Measurements from ENCODE around the gene ZER1.
"Not testable (repeated sequence)": the region's sequence is repeated elsewhere in the genome, so short reads cannot be mapped to it uniquely, and the experiment has no call there.

The ZER1 gene

DNA sequence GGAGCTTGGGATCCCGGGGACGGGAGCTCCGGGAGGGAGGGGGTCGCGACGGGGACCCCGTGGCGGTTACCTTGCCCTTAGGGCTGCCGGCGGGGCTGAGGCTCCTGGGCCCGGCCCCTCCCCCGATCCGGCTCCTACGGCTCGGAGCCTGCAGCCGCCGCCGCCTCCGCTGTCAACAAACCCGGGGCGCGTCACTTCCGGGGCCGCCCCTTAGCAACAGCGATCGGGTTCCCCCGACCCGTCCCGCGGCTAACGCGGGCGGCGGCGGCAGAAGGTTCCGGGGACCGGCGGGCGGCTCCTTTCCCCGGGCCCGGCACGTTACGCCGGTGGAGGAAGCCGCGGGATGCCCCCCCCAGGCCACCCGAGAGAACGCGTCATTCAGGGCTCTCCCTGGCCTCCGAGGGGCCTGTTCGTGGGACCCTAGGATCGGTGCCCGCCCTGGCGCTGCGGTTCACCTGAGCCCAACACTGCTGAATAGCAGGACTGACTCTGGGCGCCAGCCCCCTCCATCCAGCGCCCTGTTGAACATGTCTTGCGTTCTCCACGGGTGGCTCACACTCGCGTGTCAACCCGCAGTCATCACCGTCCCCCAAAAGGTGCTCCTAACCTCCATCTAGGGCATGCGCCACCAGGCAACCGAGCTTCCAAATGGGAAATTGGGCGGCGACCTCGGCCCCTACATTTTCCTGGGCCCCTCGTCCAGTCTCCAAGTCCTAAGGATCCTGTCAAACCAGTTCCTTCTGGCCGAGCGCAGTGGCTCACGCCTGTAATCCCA is at the start of gene ZER1:
Gene ZER1, minus strand, starts transcription at position 183 of the 775 bp plus-strand sequence. CDS start 16,362 bp downstream, outside the sequence.
- peak; percentile 40 to 92 (median 81) for DNase-seq

DNA sequence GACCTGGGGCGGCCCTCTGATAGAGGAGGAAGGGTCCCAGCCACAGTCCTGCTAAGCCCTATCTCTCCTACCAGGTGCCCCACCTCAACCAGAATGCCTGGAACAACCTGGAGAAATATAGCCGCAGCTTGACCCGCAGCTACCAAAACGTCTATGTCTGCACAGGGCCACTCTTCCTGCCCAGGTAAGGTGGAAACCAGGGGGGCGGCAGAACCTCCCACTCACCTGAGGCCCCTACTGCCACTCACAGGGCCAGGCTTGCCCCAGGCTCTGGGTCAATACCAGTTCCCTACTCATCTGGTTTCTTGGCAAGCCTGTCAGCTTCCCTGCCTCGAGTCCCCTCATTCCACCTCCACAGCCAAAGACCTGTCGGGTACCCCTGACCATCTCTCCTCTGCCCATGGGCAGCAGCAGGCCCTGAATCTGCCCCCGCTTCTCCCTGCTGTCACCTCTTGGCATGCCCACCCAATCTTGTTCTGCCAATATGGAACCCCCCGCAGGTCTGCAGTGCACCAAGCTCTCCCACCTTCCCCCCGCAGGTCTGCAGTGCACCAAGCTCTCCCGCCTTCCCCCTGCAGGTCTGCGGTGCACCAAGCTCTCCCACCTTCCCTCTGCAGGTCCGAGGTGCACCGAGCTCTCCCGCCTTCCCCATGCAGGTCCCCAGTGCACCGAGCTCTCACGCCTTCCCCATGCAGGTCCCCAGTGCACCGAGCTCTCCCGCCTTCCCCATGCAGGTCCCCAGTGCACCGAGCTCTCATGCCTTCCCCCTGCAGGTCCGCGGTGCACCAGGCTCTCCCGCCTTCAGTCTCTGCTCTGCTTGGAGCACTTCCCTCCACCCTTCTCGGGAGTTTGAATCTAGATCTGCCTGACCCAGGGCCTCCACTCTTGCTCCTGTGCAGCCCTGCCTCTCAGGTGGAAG is 49.2 kb upstream of the ZER1 start:
- no peak for DNase-seq

DNA sequence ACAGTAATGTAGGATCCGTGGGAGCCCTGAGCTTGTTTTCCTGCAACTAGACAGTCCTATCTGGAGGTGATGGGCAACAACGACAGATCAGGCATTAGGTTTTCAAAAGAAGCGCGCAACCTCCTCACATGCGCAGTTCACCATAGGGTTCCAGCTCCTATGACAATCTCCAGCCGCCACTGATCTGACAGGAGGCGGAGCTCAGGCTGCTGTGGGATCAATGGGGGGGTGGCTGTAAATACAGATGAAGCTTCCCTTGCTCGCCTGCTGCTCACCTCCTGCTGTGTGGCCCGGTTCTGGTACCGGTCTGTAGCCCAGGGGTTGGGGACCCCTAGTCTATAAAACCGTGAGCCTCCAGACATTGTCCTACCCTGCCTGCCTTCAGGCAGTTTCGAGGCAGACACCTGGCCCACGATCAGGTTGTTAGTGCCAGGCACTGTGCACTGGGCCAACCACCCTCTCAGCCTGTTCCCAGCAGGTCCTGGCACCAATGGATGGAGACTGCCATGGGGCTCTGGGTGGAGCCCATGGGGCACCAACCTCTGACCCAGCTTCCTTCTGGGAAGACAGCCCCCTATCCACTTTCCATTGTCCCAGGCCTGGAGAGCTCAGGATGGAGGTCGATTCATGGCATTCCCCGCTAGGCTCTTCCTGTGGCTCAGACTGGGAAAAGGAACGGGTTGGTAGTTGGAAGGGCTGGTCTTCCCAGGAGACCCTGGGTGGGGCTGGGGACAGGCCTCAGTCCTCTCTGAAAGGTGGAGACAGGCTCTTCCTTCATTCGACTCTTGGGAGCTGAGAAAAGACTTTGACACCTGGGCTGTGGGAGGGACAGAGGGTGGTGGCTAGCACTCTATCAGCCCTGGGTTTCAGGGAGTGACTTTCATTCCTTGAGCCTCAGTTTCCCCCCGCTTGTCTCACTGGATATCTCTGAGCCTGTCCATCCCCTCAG is 48.3 kb upstream of the ZER1 start:
- DNase-seq: peak in 1 of 14 donors; percentile 55

DNA sequence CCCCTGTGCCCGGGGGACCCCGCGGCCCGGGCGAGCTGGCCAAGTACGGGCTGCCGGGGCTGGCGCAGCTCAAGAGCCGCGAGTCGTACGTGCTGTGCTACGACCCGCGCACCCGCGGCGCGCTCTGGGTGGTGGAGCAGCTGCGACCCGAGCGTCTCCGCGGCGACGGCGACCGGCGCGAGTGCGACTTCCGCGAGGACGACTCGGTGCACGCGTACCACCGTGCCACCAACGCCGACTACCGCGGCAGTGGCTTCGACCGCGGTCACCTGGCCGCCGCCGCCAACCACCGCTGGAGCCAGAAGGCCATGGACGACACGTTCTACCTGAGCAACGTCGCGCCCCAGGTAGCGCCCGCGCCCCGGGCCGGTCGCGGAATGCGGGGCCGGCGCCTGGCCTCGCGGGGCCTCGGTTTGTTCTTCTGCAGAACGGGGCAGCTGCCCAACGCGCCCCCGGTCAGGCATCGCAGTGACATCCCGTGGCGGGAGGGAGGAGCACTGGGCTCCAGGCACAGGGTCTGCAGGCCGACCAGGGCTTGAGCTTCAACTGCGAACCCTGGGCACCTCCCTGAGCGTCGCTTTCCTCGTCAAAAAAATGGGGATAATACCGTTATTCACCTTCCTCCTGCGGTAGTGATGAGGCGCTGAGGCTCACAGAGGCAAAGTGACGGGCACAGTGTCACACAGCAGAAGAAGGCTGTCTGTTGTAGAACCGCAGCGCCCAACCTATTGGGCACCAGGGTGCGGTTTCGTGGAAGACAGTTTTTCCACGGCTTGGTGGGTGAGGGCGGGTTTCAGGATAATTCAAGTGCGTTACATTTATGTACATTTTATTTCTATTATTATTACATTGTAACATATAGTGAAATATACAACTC is 47.4 kb upstream of the ZER1 start:
- peak in 3 of 14 donors; percentile 39 to 51 (median 40) for DNase-seq

DNA sequence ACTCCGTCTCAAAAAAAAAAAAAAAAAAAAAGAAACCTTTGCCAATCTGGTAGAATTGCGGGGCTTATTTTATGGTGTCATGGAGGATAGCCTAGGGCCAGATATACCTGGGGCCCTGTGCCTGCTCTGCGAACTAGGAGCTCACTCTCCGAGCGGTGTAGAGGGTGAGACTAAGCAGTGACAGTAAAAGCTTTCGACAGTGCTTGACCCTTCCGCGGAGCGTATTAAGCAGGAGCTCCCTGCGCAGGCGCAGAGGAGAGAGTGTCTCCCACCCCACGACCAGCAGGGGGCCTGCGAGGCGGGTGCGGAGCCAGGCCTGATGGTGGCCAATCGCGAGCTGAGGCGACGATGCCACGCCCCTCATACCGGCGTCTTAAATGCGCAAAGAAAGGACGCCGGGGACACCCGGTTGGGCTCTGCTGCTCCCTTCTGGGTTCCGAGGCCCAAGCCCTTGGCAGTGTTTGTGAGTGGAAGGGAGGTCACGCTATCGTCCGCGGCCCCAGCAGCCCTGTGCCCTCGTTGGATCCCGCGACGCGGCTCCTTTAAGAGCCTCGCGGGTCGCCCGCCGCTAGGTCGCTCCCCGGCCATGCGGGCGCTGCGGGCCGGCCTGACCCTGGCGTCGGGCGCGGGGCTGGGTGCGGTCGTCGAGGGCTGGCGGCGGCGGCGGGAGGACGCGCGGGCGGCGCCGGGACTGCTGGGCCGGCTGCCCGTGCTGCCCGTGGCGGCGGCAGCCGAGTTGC is 46.5 kb upstream of the ZER1 start, which contains the start of gene ENDOG:
Gene ENDOG, plus strand, starts transcription at position 402 of the 740 bp plus-strand sequence. Its CDS starts 185 bp downstream, at position 587.
- peak; percentile 76 to 97 (median 93) for DNase-seq

DNA sequence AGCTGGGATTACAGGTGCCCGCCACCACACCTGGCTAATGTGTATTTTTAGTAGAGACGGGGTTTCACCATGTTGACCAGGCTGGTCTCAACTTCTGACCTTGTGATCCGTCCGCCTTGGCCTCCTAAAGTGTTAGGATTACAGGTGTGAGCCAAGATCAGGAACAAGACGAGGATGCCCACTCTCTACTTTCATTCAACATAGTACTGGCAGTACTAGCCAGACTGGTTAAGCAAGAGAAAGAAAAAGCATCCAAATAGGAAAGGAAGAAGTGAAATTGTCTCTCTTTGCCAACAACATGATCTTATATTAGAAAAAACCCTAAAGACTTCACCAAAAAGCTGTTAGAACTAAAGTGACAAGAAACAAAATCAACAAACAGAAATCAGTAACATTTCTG is 39.1 kb upstream of the ZER1 start:
- DNase-seq: no peak

DNA sequence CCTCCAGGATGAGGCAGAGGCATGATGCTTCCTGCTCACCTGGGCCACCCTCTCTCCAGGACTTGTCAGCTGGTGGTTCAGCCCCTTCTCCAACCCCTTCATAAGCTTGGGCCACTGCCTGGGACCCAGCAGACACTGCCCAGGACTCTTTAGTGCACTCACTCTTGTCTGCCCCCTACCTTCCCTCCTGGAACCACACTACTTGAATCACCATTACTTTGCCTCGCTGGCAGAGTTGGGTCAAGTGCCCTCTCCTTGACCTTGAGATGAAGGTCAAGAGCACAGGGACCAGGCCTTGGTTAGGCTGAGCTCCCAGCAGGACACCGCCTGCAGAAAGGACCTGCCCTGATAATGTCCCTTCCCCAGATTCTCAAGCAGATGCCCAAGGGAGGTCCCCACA is 38.1 kb upstream of the ZER1 start:
- DNase-seq: no peak

DNA sequence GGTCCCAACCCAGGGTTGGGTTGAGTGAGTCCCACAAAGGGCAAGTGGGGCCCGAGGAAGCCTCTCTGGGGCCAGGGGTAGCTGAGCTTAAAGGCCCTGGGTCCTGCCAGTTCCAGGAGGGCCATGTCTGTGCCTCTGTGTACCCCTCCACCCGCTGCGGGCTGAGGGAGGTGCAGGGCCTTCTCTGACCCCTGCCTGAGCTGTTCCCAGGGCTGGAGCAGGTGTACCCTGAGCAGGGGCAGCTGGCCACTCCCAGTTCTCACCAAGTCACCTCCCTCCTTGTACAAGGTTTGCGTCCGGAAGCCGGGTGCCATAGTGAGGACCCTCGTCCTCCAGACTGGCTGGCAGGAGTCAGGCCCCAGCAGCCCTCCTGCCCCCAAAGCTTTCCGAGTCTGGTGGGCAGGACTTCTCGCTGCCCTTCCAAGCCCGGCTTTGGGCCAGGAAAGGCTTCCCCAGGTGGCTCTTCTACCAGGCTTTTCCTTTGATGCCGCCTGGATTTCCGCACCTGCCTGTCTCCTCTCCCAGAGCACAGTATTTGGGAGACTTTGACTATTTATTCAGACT is 37.4 kb upstream of the ZER1 start:
- no peak for DNase-seq

DNA sequence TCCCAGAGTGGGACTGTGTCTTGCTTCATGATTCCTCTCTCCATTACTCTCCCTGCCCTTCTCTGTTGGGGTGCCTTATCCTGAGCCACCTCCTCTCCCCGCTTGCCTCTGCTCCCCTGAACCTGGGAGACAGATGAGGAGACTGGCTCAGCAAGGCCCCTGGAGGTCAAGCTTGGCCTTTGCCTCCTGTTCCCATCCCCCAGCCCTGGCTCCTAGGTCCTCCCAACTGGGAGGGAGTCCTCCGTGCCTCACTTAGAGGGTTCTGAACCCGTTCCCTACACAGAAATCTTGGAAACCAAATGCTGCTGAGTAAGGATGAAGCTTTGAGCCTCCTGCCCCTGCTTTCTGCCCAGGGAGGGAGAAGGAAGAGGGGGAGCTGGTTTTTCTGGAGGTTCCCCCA is 36.8 kb upstream of the ZER1 start:
- no peak for DNase-seq

DNA sequence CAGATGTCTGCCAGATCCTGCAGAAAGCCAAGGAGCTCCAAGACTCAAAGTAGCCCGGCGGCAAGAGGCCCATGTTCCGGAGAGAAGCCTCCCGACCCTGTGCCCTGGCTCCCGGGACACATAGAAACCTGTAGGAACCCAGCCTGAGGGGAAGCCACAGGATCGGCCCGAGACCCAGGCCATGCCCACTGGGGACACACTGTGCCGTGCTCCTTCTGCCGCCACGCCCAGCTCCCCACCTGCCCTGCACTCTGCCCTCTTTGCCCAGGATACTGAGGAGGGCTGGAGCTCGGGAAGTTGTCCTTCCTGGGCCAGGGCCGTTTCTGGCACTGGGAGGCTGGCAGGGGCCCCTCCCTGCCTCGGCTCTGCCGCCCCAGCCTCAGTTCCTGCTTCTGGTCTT is 36.1 kb upstream of the ZER1 start:
- no peak for DNase-seq

DNA sequence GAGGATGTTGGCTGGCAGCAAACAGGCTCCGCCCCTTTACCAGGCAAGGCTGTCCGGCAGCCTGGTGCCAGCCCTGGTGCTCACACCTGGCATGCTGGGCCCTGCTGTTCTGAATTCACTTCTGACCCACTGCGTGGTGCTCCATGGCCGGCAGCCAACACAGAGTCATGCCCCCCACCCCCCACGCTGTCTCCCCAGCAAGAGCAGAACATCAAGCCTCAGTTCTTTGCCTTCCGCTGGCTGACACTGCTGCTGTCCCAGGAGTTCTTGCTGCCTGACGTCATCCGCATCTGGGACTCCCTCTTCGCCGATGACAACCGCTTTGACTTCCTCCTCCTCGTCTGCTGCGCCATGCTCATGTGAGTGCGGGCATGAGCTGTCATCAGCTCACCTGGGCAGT is 33.9 kb upstream of the ZER1 start:
- peak in 7 of 14 donors; percentile 15 to 61 (median 36) for DNase-seq

DNA sequence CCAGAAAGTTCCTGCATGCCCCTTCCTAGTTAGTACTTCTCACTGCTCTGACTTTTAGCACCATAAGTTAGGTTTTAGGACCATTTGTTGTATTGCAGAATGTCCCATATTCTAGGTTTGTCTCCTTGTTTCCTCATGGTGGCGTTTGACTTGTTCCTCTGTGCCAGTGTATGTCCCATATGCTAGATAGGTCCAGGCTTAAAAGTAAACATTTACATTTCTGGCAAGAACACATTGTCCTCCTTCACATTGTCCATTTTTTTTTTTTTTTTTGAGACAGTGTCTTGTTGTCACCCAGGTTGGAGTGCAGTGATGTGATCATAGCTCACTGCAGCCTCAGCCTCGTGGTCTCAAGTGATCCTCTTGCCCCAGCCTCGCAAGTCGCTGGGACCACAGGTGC is 30.8 kb upstream of the ZER1 start:
- DNase-seq: no peak

DNA sequence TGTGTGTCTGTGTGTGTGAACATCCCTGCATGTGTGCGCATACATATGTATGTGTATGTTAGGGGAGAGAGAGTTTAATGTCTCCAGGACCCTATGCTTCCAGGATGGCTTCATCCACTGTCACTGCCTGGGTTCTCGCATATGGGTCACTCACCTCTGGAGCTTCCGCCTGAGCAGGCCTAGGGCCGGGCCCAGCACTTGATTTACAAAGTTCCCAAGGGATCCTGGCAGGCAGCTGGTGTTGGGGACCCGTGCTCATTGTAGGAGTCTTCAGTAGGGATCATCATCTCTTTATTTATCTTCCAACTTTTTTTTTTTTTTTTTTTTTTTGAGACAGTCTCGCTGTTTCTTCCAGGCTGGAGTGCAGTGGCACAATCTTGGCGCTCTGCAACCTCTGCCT is 28.3 kb upstream of the ZER1 start:
- no peak for DNase-seq

DNA sequence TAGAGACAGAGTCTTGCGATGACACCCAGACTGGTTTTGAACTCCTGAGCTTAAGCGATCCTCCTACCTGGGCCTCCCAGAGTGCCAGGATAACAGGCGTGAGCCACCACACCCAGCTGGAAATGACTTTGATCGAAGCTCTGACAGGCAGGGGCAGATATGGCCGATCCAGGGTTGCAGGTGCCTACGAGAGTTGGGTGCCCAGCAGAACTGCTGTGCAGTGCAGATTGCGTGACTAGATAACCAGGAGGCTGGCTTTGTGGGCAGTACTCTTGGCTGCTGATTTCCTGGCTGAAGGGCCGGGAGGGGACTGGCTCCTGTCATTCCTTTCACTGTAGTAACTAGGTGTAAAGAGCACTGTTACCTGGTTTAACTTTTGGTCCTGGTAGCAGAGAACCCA is 27.2 kb upstream of the ZER1 start:
- no peak for DNase-seq

DNA sequence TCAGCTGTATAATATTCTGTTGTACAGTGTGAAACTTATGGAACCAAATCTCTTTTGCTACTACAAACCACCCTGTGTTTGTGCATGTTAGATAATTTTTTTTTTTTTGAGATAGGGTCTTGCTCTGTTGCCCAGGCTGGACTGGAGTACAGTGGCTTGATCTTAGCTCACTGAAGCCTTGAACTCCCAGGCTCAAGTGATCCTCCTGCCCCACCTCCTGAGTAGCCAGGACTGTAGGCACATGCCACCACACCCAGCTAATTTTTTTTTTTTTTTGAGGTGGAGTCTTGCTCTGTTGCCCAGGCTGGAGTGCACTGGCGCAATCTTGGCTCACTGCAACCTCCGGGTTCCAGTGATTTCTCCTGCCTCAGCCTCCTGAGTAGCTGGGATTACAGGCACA is 23.2 kb upstream of the ZER1 start:
- DNase-seq: not testable (repeated sequence)

DNA sequence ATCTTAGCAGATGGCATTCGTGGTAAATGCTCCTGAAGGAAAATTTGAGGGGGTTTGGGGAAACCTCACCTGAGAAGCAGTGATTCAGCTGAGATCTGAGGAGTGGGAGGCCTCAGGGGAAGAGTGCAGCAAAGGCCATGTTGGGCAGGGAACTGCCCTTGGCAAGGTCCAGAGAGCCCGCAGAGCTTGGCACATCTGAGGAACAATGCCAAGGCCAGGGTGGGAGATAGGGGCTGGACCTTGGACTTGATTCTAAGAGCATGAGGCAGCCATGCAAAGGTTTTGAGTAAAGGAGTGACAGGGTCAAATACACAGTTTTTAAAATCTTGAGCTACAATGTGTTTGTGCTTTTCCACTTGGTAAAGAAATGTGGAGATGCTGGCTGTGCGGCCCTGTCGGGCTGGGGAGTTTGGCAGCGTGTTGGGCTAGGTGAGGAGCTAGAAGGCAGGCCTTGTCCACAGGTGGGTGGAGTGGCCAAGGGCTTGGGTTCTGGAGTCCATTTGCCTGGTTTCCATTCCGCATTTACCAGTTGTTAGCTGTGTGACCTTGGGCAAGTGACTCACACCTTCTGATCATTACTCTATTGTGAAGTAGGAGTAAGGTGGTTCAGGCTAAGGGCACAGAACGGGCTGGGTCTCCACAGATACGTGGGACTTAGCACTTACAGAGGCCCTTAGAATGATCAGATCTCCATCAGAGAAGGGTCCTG is 21.4 kb upstream of the ZER1 start:
- no peak for DNase-seq

DNA sequence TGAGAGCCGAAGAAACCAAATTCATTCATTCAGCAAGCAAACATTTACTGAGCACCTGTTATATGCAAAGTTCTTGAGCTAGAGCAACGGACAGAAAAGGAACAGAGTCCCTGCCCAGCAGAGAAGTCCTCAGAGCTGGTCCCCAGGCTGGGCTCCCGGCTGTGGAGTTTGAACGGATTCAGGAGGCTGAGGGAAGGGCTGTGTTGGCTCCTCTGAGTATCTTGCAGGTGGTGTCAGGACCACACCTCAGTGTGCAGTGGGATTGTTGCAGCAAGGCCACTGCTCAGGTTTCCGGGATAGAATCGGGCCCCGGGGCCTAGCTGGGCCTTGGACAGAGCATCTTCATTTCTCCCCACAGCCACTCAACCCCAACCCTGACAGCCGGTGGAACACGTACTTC is 20.4 kb upstream of the ZER1 start:
- no peak for DNase-seq

DNA sequence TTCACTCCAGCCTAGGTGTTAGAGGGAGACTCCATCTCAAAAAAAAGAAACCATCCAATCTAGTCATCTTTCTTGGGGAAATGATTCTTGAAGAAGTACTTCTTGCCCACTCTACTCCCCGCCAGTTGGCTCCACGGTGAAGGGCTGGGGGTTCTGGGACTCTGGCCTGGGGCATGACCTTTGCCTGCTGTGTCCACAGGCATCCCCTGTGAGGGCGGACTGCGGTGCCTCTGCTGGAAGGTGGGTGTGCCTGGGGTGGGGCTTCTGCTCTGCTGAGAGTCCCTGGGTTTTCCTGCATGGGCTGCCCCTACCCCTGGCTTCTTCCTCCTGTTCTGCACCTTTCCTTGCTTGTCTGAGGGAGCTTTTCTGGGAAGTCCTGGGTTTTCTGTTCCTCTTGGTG is 18.8 kb upstream of the ZER1 start:
- DNase-seq: no peak

DNA sequence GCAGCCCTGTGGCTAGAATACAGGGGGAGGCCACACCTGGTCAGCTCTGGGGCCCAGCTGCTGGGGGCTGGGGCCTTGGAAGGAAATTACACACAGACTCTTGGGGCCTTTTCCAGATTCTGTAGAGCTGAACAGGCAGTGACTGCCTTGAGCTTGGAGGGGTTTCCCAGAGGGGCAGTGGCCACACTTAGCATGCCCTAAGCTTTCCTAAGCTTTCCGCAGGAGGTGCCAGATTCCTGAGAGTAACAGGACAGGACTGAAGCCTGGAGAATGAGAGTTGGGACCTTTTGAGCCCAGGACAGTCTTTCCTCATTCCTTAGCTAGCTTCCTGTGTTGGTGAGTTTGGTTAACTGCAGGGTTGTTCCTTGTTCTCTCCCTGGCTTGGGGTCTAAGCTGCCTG is 16.7 kb upstream of the ZER1 start:
- DNase-seq: no peak
